ENCODE results near the gene PHLDB2.

The PHLDB2 gene

GRCh38 chr3:112001526-112001925, 142.5 kb downstream of the PHLDB2 start:
- no peak for DNase-seq

GRCh38 chr3:112002096-112002971, 143.3 kb downstream of the PHLDB2 start:
- peak; percentile 70 to 73 for DNase-seq

- no peak for DNase-seq
Observed at GRCh38 chr3:112003321-112004080, 144.4 kb downstream of the PHLDB2 start.

- DNase-seq = no peak
Observed at GRCh38 chr3:112004187-112004586, 145.1 kb downstream of the PHLDB2 start.

GRCh38 chr3:112004669-112005068, 145.6 kb downstream of the PHLDB2 start:
- DNase-seq = no peak

- DNase-seq = no peak
Observed at GRCh38 chr3:112005091-112005672, 146.1 kb downstream of the PHLDB2 start.

GRCh38 chr3:112007633-112008032, 148.6 kb downstream of the PHLDB2 start:
- DNase-seq = no peak

- no peak for DNase-seq
Observed at GRCh38 chr3:112009670-112010069, 150.6 kb downstream of the PHLDB2 start.

- DNase-seq = no peak
Observed at GRCh38 chr3:112010636-112011035, 151.6 kb downstream of the PHLDB2 start.

GRCh38 chr3:112011376-112011940, 152.4 kb downstream of the PHLDB2 start:
- no peak for DNase-seq

GRCh38 chr3:112012205-112012992, 153.3 kb downstream of the PHLDB2 start:
- no peak for DNase-seq

- peak; percentile 63 to 65 for DNase-seq
Observed at GRCh38 chr3:112013058-112013783, 154.2 kb downstream of the PHLDB2 start.

- no peak for DNase-seq
Observed at GRCh38 chr3:112013784-112014143, 154.7 kb downstream of the PHLDB2 start.

- no peak for DNase-seq
Observed at GRCh38 chr3:112017091-112017490, 158.0 kb downstream of the PHLDB2 start.

GRCh38 chr3:112018712-112019111, 159.6 kb downstream of the PHLDB2 start:
- DNase-seq = no peak

GRCh38 chr3:112019716-112020115, 160.7 kb downstream of the PHLDB2 start:
- DNase-seq = no peak

- DNase-seq = no peak
Observed at GRCh38 chr3:112020674-112021085, 161.6 kb downstream of the PHLDB2 start.
